Right atrium auricular region (tissue), 2 donors: ENCODE data around the gene CCR6. TPM values are rescaled to one million over a fixed set of nuclear protein-coding genes. Genes with fewer than 3 reads are reported as not detected.

Experiments
- DNase-seq: peaks from one replicate; pipeline ENCODE4 v3.0.0-alpha.2; 2019; ENCODE audit warnings: low spot score
- H3K27ac ChIP-seq, 2 donors: fragments of 200-600 bp; sonication (generic); 1 replicate in 1 of 2; 2 replicates in 1 of 2; pipeline ENCODE4 v1.5.1; 2016 to 2019
- H3K27me3 ChIP-seq, 2 donors: fragments of 200-600 bp; sonication (generic); one replicate each; pipeline versions ENCODE4 v1.5.1 to v1.6.0; 2017 to 2019
- H3K36me3 ChIP-seq: fragments of 200-600 bp; sonication (generic); one replicate; pipeline ENCODE4 v1.5.1; 2016
- H3K4me1 ChIP-seq, 2 donors: fragments of 200-600 bp; sonication (generic); one replicate each; pipeline versions ENCODE4 v1.5.1 to v1.6.0; 2017 to 2019
- H3K4me3 ChIP-seq, 2 donors: fragments of 200-600 bp; sonication (generic); 1 replicate in 1 of 2; 2 replicates in 1 of 2; pipeline ENCODE4 v1.5.1; 2017 to 2019; ENCODE audit warnings: mild to moderate bottlenecking in 1 of 2, moderate library complexity in 1 of 2
- H3K9me3 ChIP-seq, 2 donors: fragments of 200-600 bp; sonication (generic); one replicate each; pipeline ENCODE4 v1.5.1; 2019
- total RNA-seq, 2 donors: library from RNA; depleted of rRNA; stranded (reverse); fragments of >200 nt; gene quantifications; one replicate each; pipeline ENCODE4 v1.1.0, GENCODE V29; 2016
- TF ChIP-seq, protein P1 (sequence below), 2 donors: fragments of 200-600 bp; sonication (generic); IDR thresholded peaks; one replicate each; pipeline ENCODE4 v1.5.1; 2019; ENCODE audit warnings: antibody characterized with exemption in 2 of 2

Gene CCR6
- total RNA-seq, 2 donors from 2014 or later = 0.37 TPM; not detected in 1

DNA sequence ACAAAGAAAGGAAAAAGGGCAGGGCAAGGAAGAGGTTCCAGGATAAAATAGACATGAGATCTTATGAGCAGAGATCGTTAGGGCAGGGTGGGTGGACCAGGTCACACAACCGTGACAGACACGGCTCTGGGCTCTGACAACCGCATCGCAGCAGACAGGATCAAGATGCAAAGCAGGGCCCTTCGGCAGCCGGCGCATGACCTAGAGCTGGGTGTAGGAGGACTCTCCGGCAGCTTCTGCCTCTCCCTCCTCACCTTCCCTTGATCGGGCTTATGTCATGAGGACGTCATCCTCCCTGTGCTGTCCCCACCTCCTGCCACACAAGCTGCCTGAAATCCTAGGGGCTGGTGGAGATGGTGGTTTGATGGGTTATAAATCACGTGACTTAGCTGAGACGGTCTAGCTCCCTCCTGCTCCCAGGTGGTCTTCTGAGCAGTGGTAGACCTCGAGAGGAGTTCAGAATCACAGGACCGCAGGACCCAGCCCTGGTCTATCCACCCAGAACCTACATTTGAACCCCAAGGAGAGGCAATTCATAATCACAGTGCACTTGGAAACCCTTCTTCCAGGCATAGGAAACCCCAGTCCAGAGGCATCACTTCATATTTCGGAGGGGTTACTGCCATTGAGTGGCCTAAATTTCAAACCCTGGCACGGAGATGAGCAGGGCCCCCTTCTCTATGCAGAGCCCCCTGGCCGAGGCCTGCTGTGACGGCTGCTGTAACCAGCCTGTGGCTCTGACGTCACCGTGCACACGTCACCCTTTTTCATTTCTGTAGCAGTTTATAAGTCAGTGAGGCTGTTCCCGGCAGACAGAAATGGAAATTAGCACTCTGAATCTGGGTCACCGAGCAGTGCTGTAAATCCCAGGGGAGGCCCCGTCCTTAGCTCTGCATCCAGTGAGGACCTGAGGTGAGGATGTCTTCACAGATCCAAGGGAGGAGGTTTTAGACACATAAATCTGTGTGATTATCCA lies 8.7 kb upstream of the CCR6 start:
- Histone ChIP-seq H3K27ac (no peak overlapping the region), H3K9me3 (no peaks in the 10 kb centered on the region), H3K36me3 (no peaks in the 10 kb centered on the region), H3K4me1 (no peaks in the 10 kb centered on the region), H3K27me3 (no peaks in the 10 kb centered on the region), H3K4me3 (no peak overlapping the region)
- no peak for DNase-seq
- TF ChIP-seq, protein P1, sequence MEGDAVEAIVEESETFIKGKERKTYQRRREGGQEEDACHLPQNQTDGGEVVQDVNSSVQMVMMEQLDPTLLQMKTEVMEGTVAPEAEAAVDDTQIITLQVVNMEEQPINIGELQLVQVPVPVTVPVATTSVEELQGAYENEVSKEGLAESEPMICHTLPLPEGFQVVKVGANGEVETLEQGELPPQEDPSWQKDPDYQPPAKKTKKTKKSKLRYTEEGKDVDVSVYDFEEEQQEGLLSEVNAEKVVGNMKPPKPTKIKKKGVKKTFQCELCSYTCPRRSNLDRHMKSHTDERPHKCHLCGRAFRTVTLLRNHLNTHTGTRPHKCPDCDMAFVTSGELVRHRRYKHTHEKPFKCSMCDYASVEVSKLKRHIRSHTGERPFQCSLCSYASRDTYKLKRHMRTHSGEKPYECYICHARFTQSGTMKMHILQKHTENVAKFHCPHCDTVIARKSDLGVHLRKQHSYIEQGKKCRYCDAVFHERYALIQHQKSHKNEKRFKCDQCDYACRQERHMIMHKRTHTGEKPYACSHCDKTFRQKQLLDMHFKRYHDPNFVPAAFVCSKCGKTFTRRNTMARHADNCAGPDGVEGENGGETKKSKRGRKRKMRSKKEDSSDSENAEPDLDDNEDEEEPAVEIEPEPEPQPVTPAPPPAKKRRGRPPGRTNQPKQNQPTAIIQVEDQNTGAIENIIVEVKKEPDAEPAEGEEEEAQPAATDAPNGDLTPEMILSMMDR (IDR thresholded peaks at IDR 0.05) = no peak

GRCh38 chr6:167115054-167115453 lies 7.8 kb upstream of the CCR6 start:
- H3K36me3 ChIP-seq = no peaks in the 10 kb centered on the region
- no peak overlapping the region for H3K4me3 ChIP-seq
- no peaks in the 10 kb centered on the region for H3K27me3 ChIP-seq
- H3K9me3 ChIP-seq = no peaks in the 10 kb centered on the region
- TF ChIP-seq, protein P1 (IDR thresholded peaks at IDR 0.05) = no peak
- no peak for DNase-seq
- H3K4me1 ChIP-seq = no peaks in the 10 kb centered on the region
- H3K27ac ChIP-seq = no peak overlapping the region

DNA sequence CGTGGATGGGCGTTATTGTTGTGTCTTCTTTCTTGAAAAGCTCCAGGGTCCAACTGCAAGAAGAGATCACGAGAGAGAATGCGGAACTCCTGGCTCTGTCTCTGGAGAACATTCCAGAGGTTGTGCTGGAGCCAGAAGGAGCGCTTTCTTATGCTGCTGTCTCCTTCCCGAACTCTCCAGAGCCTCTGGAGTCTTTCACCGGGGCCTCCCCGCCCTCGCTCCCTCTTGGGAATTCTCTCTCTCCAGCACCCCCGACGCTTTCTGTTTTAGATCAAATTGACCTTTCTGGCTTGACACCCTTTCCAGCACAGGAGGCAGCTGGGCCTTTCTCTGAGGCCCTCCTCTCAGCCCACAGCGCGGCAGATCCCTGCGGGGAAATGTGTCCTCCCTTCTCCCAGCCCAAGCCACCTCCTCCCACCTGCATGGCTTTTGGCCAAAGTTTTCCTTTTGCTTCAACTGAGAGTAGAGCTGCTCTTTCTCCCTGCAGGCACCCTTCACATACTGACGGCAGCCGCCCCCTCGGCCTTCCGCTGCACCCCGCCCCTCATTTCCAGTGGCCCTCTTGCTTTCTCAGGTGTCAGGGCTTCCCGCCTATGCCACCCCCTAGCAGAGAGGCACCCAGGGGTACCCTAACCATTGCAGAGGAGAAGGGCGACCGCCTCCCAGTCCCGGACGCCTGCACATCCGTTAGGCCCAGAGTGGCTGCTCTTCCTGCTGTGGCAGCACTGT lies 6.6 kb upstream of the CCR6 start:
- no peak for DNase-seq
- Histone ChIP-seq H3K36me3 (no peaks in the 10 kb centered on the region), H3K27ac (no peak overlapping the region), H3K4me3 (no peak overlapping the region), H3K9me3 (no peaks in the 10 kb centered on the region), H3K4me1 (no peaks in the 10 kb centered on the region), H3K27me3 (no peaks in the 10 kb centered on the region)
- TF ChIP-seq, protein P1 (IDR thresholded peaks at IDR 0.05) = no peak

DNA sequence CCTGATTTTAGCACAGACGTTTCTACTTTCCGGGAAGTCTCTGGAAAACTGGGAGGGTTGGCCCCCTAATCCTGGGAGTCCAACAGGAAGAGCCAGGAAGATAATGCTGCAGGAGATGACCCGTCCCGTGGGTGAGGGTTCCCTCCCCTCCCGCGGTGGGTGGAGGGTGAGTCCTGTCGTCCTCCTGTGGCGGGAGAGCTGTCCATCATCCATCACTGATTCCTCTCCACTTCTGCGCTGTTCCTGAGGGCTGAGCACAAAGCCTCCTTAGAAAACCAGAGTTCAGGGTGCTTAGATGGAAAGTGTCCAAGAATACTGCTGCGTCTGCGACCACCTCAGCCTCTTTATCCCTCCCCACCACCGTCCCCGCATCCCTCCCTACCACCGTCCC lies 6.1 kb upstream of the CCR6 start:
- Histone ChIP-seq H3K4me3 (no peak overlapping the region), H3K27me3 (no peaks in the 10 kb centered on the region), H3K9me3 (no peaks in the 10 kb centered on the region), H3K4me1 (no peaks in the 10 kb centered on the region), H3K36me3 (no peaks in the 10 kb centered on the region), H3K27ac (no peak overlapping the region)
- TF ChIP-seq, protein P1 (IDR thresholded peaks at IDR 0.05) = no peak
- no peak for DNase-seq

DNA sequence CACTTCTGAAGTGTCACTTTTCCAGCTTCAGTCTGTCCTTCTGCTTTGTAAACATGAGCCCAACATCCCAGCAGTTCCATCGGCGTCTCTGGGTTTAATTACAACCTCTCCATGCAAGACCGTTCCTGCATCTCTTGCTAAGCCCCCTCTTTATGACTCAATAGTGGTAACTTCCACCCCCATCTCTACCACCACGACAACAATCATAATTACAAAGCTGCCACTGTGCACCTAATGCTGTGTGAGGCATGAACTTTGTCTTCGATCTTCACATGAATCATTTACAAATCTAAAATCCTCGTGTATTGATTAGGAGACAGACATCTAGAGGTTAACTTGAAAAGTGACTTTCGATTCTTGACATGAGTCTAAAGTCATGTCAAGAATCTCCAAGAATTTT lies 4.9 kb upstream of the CCR6 start:
- Histone ChIP-seq H3K4me1 (no peaks in the 10 kb centered on the region), H3K4me3 (no peak overlapping the region), H3K9me3 (no peaks in the 10 kb centered on the region), H3K27ac (no peak overlapping the region), H3K27me3 (no peaks in the 10 kb centered on the region), H3K36me3 (no peaks in the 10 kb centered on the region)
- no peak for DNase-seq
- TF ChIP-seq, protein P1 (IDR thresholded peaks at IDR 0.05) = no peak
